HG02759 (cell line): ENCODE results near the gene FCHSD2.
"Not testable (repeated sequence)": the region's sequence is repeated elsewhere in the genome, so short reads cannot be mapped to it uniquely, and the experiment has no call there.

ENCODE experiments used
- ATAC-seq: cut with Tn5 transposase; IDR thresholded peaks from one replicate; pipeline ENCODE4 v1.9.1; 2021; ENCODE audit warnings: mild to moderate bottlenecking, moderate library complexity; ENCODE audit not compliant: unreplicated experiment

Gene FCHSD2

DNA sequence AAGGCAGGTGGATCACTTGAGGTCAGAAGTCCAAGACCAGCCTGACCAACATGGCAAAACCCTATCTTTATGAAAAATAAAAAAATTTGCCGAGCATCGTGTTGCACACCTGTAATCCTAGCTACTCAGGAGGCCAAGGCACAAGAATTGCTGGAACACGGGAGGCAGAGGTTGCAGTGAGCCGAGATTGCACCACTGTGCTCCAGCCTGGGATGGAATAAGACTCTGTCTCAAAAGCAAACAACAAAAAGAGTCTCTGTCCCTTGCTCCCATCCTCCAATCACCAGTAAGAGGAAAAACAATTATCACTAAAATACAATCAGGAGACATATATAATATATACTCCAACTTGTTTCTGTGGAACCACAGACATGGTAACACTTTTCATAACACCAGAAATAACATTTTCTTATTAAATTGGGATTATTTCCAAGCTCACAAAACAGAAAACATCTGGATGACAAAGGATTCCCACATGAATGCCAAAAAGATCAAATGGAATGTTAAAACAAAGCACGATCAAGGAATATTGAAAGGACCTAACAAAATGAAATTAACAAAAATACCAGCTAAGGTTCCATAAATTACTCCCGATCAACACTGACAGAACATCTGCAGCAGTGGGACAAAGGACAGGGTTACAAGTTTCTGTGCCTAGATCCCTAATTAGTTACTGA, 15.2 kb downstream of the FCHSD2 start:
- no peak for ATAC-seq

DNA sequence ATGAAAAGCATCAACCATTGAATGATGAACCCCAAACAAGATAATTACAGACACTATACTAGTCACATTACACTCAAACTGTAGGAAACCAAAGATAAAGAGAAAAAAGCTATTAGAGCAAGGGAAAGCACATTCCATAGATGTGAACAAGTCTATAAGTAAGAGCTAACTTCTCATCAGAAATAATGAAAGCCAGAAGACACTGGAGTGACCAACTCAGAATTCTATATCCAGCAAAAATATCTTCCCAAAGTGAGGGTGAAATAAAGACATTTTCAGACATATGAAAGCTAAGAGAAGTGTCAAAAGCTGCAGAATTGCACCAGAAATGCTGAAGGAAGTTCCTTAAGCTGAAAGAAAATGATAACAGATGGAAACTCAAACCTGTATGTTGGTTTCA, 17.3 kb downstream of the FCHSD2 start:
- no peak for ATAC-seq

DNA sequence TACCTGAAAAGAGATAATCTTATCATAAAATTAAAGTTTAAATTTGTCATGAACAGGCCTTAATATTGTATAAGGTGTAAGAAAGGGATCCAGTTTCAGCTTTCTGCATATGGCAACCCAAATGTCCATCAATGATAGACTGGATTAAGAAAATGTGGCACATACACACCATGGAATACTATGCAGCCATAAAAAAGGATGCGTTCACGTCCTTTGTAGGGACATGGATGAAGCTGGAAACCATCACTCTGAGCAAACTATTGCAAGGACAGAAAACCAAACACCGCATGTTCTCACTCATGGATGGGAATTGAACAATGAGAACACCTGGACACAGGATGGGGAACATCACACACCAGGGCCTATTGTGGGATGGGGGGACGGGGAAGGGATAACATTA, 18.2 kb downstream of the FCHSD2 start:
- not testable (repeated sequence) for ATAC-seq

DNA sequence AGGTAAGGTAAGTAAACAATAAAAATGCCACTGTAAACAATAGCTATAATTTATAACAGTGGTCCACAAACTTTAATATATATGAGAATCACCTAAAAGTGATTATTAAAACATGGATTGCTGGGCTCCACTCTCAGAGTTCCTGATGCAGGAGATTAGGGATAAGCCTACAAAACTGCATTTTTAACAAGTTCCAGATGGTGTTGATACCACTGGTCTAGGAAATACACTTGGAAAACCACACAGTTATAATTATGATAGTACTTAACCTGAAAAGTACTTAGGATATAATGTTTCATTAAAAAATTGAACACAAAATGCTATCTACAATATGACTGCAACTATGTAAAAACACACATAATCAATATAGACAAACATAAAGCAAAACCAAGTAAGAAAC, 20.4 kb downstream of the FCHSD2 start:
- ATAC-seq = no peak

DNA sequence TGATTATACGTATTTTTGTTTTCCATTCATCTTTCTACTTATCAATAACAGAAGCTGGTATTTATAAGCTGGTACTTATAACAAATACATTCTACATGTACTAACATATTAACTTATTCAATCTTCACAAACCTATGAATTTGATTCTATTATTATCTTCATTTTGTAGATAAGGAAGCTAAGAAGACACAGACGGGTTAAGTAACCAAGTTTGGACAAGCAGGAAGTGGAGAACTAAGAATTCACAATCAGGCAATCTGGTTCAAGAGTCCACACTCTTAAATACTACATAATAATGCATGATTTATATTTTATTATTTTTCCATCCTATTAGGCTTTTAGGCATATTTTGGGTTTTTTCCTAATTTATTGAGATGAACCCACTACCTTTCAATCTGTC, 25.0 kb downstream of the FCHSD2 start:
- no peak for ATAC-seq

DNA sequence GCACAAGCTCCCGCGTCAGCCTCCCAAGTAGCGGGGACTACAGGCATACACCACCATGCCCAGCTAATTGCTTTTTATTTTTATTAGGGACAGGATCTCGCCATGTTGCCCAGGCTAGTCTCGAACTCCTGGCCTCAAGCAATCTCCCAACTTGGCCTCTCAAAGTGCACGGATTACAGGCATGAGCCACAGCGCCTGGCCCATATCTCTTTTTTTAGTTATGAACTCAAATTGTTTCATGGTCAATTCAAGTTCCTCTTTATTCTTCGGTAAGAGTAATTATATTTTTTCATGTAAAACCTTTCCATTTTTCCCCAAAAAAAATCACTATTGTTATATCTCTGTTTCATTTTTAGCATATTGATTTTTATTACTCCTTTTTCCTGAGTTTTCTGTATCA, 25.5 kb downstream of the FCHSD2 start:
- ATAC-seq = no peak

DNA sequence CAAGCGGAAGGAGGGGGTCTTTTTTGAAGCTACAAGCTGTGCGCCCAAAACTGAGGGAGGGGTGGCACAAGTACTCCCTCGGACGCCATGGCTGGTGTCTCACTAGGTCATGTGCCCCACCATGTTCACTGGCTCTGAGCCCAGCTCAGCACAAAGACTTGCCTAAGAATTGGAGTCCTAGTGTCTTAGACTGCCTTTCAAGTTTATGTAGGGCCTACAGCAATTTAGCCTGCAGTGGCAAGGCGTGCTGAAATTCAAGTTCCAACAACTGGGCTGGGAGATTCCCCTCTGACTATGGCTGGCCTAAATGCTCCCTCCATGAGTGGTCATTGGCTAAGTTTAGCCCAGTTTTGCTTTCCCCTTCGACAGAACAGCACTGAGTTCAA, 27.3 kb downstream of the FCHSD2 start:
- ATAC-seq = no peak

DNA sequence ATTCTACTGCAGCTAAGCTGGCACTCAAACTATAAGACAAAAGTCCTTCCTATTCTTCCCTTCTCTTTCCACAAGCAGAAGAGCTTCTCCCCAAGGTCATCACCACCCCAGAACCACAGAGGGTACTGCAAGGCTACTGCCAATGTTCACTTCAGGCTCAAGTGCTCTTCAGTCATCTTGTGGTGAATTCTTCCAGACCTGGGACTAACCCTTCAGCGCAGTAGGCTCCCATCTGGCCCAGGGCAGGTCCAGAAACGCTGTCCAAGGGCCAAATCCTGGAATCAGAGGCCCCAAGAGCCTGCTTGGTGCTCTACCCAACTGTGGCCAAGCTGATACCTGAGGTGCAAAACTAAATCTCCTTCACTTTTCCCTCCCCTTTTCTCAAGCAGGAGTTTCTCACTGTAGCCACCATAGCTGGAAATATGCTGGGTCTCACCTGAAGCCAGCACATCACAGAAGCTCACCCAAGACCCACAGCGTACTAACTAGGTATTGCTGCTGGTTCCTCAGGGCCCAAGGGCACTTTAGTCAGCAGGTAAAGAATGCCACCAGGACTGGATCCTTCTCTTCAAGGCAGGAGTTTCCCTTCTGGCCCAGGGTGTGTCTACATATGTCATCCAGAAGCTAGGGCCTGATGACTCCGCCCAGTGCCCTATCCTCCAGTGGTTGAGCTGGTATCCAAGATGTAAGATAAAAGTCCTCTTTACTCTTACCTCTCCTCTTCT, 27.8 kb downstream of the FCHSD2 start:
- no peak for ATAC-seq

DNA sequence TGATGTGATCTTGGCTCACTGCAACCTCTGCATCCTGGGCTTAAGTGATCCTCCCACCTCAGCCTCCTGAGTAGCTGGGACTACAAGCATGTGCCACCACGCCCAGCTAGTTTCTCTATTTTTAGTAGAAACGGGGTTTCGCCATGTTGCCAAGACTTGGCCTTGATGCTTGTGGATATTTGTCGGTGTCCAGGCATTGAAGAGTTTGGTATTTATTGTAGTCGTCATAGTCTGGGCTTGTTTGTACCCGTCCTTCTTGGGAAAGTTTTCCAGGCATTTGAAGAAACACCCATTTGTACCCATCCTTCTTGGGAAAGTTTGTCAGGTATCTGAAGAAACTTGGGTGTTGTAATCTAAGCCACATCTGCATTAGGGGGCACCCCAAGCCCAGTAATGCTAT, 28.7 kb downstream of the FCHSD2 start:
- ATAC-seq = no peak

DNA sequence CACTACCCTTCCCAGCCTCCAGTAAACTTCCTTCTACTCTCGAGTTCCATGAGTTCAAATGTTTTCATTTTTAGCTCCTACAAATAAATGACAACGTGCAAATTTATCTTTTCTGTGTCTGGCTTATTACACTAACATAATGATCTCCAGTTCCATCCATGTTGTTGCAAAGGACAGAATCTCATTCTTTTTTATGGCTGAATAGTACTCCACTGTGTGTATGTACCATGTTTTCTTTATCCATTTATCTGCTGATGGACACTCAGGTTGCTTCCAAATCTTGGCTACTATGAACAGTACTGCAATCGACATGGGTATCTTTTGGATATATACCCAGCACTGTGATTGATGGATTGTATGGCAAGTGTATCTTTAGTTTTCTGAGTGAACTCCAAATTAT, 34.5 kb downstream of the FCHSD2 start:
- no peak for ATAC-seq

DNA sequence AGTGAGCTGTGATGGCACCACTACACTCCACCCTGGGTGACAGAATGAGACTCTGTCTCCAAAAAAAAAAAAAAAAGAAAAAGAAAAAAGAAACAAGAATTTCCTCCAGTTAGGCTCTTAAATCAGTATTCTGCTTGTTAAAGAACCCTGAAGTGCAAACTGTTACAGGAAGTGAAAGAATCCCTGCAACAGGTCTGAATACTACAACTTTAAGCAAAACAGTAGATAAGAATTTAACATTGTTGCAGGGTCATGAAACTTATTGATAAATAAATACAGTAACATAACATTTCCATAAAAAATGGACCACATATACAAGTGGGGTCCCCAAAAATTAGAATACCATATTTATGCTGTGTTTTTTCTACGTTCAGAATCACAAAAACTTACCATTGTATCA, 35.8 kb downstream of the FCHSD2 start:
- ATAC-seq = no peak

DNA sequence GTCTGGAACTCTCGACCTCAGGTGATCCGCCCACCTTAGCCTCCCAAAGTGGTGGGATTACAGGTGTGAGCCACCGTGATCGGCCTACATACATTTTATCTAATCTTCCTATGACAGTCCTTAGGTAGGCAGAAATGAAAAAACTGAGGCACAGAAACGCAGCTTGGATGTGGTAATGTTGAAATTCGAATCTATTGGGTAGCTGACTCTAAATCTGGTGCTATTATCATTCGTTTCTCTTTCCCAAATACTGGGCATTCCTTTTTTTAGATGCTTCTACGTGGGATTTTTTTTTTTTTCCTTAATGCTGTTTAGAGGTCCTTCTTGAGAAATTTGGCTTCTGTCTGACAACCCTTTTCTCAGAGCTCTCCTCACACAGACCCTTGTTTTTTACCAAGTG, 41.5 kb downstream of the FCHSD2 start:
- no peak for ATAC-seq

DNA sequence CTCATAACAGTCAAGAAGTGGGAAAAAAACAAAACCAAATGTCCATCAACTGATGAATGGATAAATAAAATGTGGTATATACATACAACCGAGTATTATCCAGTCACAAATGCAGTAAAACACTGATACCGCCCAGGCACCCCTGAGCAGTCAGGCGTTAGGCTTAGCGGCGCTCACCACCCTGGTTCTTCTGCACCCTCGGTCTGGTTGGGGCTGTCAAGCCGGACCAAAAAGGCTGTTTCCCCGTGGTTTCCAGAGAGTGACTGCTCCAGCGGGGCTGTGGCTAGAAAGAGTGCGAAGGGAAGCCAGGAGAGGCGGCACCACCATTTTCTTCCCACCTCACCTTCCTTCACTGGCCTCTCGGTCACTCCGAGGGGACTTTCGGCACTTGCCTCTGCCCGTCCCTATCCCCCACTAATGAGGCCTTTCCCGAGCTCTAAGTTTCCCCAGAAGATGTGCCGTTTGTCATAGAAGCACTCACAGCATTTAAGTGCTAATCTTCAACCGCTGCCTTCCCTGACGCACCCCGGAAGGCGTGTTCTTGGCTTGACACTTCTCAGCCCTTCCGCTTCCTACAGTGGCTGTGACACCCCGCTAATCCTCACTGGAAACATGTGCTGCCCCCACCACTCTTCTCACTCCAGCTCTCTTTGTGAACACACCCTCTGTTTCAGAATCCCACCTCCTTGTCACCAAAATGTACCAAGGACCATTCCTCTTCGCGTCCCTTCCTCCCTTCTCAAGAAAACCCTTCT, 42.4 kb downstream of the FCHSD2 start:
- ATAC-seq = no peak

DNA sequence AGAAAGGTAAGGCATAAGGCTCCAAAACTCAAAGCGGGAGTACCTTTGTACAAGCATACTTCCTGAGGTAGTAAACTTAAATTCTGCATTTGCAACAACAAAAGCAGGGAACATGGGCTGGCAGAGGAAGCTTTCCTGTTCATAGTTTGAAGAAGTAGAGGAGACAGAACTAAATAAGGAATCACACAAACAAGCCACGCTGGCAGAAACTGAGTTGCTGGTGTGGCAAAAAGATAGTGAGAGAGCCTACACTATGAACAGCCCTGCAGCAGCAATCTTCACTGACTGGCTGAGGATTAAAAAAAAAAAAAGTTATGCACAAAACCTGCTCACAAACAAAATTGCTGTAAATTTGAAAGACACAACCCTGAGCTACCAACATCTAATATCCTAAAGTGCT, 46.5 kb downstream of the FCHSD2 start:
- ATAC-seq = no peak

DNA sequence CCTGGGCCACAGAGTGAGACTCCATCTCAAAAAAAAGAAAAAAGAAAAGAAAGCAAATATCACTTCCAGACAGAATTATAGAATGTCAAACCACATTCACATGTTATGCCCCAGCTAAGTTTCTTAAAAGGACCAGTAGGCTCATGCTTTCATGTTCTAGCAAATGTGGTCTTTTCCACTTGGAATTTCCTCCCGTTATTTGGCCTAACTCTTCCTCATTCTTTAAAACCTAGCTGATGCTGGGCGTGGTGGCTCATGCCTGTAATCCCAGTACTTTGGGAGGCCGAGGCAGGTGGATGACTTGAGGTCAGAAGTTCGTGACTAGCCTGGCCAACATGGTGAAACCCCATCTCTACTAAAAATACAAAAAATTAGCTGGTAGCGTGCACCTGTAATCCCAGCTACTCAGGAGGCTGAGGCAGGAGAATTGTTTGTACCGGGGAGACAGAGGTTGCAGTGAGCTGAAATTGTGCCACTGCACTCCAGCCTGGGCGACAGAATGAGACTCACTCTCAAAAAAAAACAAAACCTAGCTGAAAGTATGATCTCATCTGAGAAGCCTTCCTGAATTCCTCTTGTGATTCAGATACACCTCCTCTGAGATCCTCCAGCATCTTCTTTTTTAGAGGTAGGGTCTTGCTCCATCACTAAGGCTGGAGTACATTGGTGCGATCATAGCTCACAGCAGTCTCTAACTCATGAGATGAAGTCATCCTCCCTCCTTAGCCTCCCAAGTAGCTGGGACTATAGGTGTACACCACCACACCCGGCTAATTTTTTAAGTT, 50.4 kb downstream of the FCHSD2 start:
- no peak for ATAC-seq

DNA sequence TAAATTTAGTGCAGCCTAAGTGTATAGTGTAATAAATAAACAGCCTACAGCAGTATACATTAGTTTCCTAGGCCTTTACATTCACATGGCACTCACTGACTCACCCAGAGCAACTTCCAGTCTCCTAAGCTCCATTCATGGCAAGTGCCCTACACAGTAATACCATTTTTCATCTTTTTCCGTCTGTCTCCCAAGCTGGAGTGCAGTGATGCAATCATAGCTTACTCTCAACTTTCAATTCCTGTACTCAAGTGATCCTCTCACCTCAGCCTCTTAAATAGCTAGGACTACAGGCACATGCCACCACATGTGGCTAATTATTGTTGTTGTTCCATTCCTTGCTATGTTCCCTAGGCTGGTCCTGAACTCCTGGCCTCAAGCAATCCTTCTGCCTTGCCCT, 54.4 kb downstream of the FCHSD2 start:
- ATAC-seq = no peak

DNA sequence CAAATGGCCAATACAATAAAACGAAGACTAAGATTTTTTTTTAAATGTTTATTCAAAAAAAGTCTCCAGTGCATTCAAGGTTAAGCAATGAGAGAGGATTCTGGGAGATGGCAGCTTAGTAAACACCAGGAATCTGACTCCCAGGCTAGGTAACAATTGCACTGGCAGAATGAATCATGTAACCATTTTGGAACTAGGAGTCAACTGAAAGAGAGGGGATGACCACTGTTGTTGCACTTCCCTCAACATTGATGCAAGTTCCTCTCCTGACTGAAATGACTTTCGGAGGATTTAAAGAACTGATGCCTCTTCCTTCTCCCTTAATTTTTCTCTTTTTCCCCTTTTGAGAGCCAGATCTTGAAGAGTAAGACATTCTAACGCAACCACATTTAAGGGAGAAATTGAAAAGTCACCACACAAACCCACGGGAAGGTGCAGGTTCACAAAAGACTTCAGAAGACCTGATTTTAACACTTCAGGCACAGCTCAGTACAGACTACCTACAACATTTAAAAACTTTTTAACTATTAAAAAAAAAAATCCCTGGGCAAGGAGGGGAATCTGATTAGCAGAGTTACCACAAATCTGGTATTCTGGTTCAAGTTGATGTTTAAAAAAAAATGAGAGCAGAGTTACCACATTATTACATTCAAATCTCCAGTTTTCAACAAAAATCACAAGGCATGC, 56.8 kb downstream of the FCHSD2 start:
- no peak for ATAC-seq

DNA sequence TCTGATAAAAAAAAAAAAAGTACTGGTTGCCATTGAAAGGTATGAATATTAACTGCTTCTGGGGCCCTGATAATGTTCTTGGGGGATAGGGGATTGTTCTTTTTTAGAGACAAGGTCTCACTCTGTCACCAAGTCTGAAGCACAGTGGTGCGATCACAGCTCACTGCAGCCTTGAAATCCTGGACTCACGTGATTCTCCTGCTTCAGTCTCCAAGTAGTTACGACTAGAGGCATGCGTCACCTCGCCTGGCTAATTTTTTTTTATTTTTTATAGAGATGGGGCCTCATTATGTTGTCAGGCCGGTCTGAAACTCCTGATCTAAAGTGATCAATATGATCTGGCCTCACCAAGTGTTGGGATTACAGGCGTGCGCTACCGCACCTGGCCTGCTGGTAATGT, 63.5 kb downstream of the FCHSD2 start:
- ATAC-seq = no peak

DNA sequence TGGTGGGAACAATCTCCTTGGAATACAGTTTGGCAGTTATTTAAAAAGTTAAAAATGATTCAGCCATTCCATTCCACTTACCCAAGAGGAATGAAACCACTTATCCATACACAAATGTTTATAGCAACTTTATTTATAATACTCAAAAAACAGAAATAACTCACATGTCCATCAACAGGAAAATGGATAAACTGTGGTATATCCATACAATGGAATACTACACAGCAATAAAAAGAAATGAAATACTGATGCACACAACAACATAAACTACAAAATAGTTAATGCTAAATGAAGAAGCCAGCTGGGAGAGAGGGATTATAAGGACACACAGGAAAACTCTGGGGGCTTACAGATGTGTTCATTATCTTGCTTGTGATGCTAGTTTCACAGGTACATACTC, 64.7 kb downstream of the FCHSD2 start:
- ATAC-seq = no peak

DNA sequence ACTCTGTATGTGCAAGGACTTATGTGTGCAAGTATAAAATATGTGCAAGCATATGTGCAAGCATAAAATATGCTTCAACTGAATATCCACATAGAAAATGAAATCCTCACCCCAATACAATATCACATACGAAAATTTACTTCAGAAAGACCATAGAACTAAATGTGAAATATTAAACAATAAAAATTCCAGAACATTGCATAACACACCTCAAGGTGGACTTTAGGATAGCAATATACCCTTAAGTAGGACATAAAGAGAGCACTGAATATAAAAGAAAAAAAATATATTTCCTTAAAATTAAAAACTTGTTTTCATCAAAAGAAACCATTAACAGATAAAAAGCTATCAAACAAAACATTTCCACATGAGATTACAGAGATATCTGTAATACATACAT, 67.8 kb downstream of the FCHSD2 start:
- ATAC-seq = no peak
